BLaER1 treated with 17β-estradiol and CSF1 and Interleukin-3, amounts not matched to agents 10 nM and 100 nM (cell line): ENCODE measurements around the gene LOXL3.

Experiments used
- H3K27ac ChIP-seq, 11 experiments: shearing (Covaris generic); formaldehyde crosslinking; 2 replicates each; pipeline ENCODE4 v1.8.1; 2022
- H3K27me3 ChIP-seq, 11 experiments: shearing (Covaris generic); formaldehyde crosslinking; 2 replicates each; pipeline ENCODE4 v1.8.1; 2022
- H3K36me3 ChIP-seq, 11 experiments: shearing (Covaris generic); formaldehyde crosslinking; 2 replicates each; pipeline ENCODE4 v1.8.1; 2022
- H3K4me1 ChIP-seq, 10 experiments: shearing (Covaris generic); formaldehyde crosslinking; 2 replicates each; pipeline ENCODE4 v1.8.1; 2022
- H3K4me2 ChIP-seq, 11 experiments: shearing (Covaris generic); formaldehyde crosslinking; 2 replicates each; pipeline ENCODE4 v1.8.1; 2022
- H3K4me3 ChIP-seq, 10 experiments: shearing (Covaris generic); formaldehyde crosslinking; 2 replicates each; pipeline ENCODE4 v1.8.1; 2022
- H3K9ac ChIP-seq, 11 experiments: shearing (Covaris generic); formaldehyde crosslinking; 2 replicates each; pipeline ENCODE4 v1.8.1; 2022
- H3K9me3 ChIP-seq, 11 experiments: shearing (Covaris generic); formaldehyde crosslinking; replicated peaks in 1 of 11; 2 replicates each; pipeline ENCODE4 v1.8.1; 2022
- H4K20me1 ChIP-seq, 11 experiments: shearing (Covaris generic); formaldehyde crosslinking; 2 replicates each; pipeline ENCODE4 v1.8.1; 2022
- Cebpa-rat ChIP-seq, 11 experiments: shearing (Covaris generic); IDR thresholded peaks; 2 replicates each; pipeline ENCODE4 v1.8.1; 2022

The LOXL3 gene

DNA sequence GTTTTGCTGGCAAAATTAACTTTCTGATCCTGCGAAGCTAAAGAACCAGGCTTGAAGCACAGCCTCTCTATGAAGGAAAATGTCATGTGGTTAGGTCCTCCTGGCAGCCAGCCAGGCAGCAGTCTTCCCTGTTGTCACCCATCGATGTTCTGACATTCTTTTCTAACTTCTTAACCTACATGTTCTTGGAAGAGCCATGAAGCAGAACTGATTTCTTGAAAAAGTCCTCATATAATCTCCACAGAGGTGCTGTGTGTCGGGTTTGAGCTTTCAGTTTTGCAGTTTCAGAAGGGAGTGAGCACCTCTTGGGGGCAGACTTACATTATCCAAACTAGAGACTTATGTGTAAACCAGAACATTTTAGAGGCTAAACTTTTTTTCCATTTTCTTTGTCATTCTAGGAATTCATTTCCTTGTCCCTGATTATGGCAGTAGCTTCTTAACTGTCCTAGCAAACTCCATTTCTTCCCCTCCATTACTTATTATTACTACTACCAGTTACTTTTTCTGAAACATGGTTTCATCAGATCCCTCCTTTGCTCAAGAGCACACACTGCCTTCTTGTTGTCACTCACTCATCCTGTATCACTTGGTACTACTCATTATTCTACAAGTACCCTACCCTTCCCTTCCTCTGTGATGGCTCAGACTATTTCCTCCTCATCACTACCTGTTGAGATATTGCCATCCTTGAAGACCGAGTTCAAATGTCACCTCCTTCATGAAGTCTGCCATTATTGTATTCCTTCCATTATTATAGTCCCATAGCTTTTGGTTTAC, 31.9 kb upstream of the LOXL3 start:
- H3K27ac ChIP-seq = peak overlapping the region; percentile 1 to 67 (median 30); a peak in 19 of 22 replicates
- H3K4me2 ChIP-seq = peak overlapping the region; percentile 55 to 88 (median 72)
- no peaks in the 10 kb centered on the region for H3K27me3 ChIP-seq
- peaks cover 26 to 58% (median 41%) of the 10 kb centered on the region in 10 experiments for H3K4me1 ChIP-seq
- TF ChIP-seq Cebpa-rat (IDR thresholded peaks at IDR 0.05) = no peak
- no peaks in the 10 kb centered on the region for H3K36me3 ChIP-seq
- H3K4me3 ChIP-seq = peak overlapping the region in 1 of 10 experiments; percentile 38; a peak in 2 of 20 replicates
- no peaks in the 10 kb centered on the region for H4K20me1 ChIP-seq
- no peaks in the 10 kb centered on the region for H3K9me3 ChIP-seq
- peak overlapping the region in 8 of 11 experiments; percentile 5 to 53 (median 34); a peak in 11 of 22 replicates for H3K9ac ChIP-seq

- no peak for TF ChIP-seq Cebpa-rat (IDR thresholded peaks at IDR 0.05)
- no peak overlapping the region for H3K4me3 ChIP-seq
- no peak overlapping the region for H3K27ac ChIP-seq
- H3K36me3 ChIP-seq = no peaks in the 10 kb centered on the region
- H4K20me1 ChIP-seq = no peaks in the 10 kb centered on the region
- H3K9ac ChIP-seq = no peak overlapping the region
- H3K4me1 ChIP-seq = peaks cover 26 to 62% (median 40%) of the 10 kb centered on the region in 10 experiments
- no peaks in the 10 kb centered on the region for H3K9me3 ChIP-seq
- no peaks in the 10 kb centered on the region for H3K27me3 ChIP-seq
- peak overlapping the region in 8 of 11 experiments; percentile 40 to 88 (median 64); a peak in 12 of 22 replicates for H3K4me2 ChIP-seq
These were observed 30.4 kb upstream of the LOXL3 start for GRCh38 chr2:74584088-74584645.

DNA sequence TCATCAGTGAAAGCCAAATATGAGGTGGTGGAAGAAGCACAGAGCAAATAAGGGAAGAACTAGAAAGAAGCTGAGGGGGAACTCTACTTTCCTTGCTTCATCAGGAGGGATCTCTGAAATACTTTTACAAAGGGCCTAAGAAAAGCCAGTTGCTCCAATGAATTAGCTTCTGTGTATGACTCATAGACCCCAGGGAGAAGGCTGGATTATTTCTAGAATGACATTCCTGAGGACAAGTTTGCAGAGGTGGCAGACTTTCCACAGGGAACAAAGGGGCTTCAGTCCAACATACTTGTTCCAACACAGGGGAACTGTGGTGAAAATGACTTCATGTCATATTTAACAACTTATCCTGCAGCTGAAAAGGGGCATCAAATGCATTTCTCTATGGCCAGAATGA, 29.8 kb upstream of the LOXL3 start:
- H3K9ac ChIP-seq = no peak overlapping the region
- no peak overlapping the region for H3K27ac ChIP-seq
- H3K36me3 ChIP-seq = no peaks in the 10 kb centered on the region
- peaks cover 26 to 69% (median 42%) of the 10 kb centered on the region in 10 experiments for H3K4me1 ChIP-seq
- H4K20me1 ChIP-seq = no peaks in the 10 kb centered on the region
- no peaks in the 10 kb centered on the region for H3K9me3 ChIP-seq
- H3K4me2 ChIP-seq = peak overlapping the region in 8 of 11 experiments; percentile 27 to 88 (median 58); a peak in 14 of 22 replicates
- no peak for TF ChIP-seq Cebpa-rat (IDR thresholded peaks at IDR 0.05)
- no peaks in the 10 kb centered on the region for H3K27me3 ChIP-seq
- no peak overlapping the region for H3K4me3 ChIP-seq

DNA sequence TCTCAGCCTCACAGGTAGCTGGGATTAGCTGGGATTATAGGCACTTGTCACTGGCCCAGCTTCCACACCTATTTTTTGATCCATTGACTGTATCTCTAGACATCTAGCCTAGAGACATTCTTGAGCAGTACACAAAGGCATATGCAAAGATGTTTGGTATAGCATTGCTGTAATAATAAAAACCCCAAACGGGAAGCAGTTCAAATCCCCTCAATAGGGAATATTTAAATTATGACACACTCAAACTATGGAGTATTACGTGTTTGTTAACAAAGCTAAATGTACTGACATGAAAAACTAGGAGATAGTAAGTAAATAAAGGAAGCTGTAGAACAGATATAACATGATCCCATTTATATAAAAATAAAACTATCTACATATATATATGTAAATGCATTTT, 28.4 kb upstream of the LOXL3 start:
- Histone ChIP-seq H3K27me3 (no peaks in the 10 kb centered on the region), H3K4me3 (no peak overlapping the region), H4K20me1 (no peaks in the 10 kb centered on the region), H3K9ac (no peak overlapping the region), H3K4me2 (peak overlapping the region in 1 of 11 experiments; percentile 55; a peak in 1 of 22 replicates), H3K9me3 (no peaks in the 10 kb centered on the region), H3K36me3 (no peaks in the 10 kb centered on the region), H3K4me1 (peaks cover 34 to 78% (median 51%) of the 10 kb centered on the region in 10 experiments), H3K27ac (no peak overlapping the region)
- TF ChIP-seq Cebpa-rat (IDR thresholded peaks at IDR 0.05) = no peak

DNA sequence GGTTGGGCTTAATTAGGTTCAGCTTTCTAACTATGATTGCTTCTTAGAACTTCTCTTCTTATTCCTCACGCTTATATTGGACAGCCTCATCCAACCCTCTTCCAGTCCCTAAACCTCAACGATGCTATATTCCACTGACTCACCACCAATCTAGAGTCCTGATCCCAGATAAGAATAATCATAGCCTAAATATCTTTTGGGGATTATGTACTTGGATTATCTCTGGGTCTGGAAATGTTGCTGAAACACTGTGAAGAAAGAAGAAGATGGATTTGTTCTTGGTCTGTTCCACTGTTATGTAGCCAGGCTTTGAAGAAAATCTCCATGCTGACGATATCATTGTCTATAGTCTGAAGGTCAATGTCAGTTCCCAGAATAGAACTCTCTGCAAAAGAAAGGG, 27.7 kb upstream of the LOXL3 start:
- H4K20me1 ChIP-seq = no peaks in the 10 kb centered on the region
- no peak overlapping the region for H3K27ac ChIP-seq
- H3K36me3 ChIP-seq = no peaks in the 10 kb centered on the region
- peaks cover 38 to 78% (median 55%) of the 10 kb centered on the region in 10 experiments for H3K4me1 ChIP-seq
- no peak overlapping the region for H3K9ac ChIP-seq
- H3K4me2 ChIP-seq = no peak overlapping the region
- no peaks in the 10 kb centered on the region for H3K9me3 ChIP-seq
- H3K27me3 ChIP-seq = no peaks in the 10 kb centered on the region
- TF ChIP-seq Cebpa-rat (IDR thresholded peaks at IDR 0.05) = no peak
- no peak overlapping the region for H3K4me3 ChIP-seq

- H3K9ac ChIP-seq = no peak overlapping the region
- peak overlapping the region in 5 of 11 experiments; percentile 51 to 90 (median 85); a peak in 10 of 22 replicates for H3K4me2 ChIP-seq
- TF ChIP-seq Cebpa-rat (IDR thresholded peaks at IDR 0.05) = no peak
These were observed 24.7 kb upstream of the LOXL3 start for GRCh38 chr2:74578408-74578807.

DNA sequence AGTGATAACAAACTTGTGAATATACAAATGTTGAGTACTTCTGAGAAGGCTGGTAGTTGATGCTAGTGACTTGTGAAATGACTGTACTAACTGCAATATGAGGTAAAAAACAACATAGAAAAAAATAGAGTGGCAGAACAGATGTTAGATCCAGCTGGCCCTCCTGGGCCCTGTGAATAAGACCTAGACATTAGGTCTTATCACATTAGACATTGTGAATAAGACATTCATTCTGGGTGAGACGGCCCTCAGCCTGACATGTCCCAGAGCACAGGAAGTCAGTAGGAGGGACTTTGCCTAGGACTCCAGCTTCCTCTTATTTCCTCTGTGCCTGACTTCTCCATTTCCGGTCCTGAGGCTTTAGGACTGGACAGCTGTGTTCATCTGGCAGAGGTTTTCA, 23.7 kb upstream of the LOXL3 start:
- no peak for TF ChIP-seq Cebpa-rat (IDR thresholded peaks at IDR 0.05)
- Histone ChIP-seq H3K4me1 (peaks cover 34 to 80% (median 60%) of the 10 kb centered on the region in 10 experiments), H3K27me3 (no peaks in the 10 kb centered on the region), H3K9me3 (peaks cover 0 to 9% (median 0%) of the 10 kb centered on the region in 11 experiments; a peak in 6 of 22 replicates), H4K20me1 (no peaks in the 10 kb centered on the region), H3K36me3 (no peaks in the 10 kb centered on the region), H3K9ac (peak overlapping the region in 10 of 11 experiments; percentile 51 to 80 (median 76); a peak in 19 of 22 replicates), H3K27ac (peak overlapping the region; percentile 61 to 95 (median 87); a peak in 21 of 22 replicates), H3K4me3 (peak overlapping the region in 3 of 10 experiments; percentile 13 to 36 (median 14); a peak in 4 of 20 replicates), H3K4me2 (peak overlapping the region; percentile 39 to 90 (median 77))

More at GRCh38 chr2:74578408-74578807, 24.7 kb upstream of the LOXL3 start:
- Histone ChIP-seq H3K27me3 (no peaks in the 10 kb centered on the region), H3K9me3 (peaks cover 0 to 2% (median 0%) of the 10 kb centered on the region in 11 experiments; a peak in 3 of 22 replicates), H3K27ac (peak overlapping the region in 6 of 11 experiments; percentile 34 to 95 (median 48); a peak in 8 of 22 replicates), H3K4me3 (no peak overlapping the region), H4K20me1 (no peaks in the 10 kb centered on the region), H3K36me3 (no peaks in the 10 kb centered on the region), H3K4me1 (peaks cover 30 to 78% (median 55%) of the 10 kb centered on the region in 10 experiments)

DNA sequence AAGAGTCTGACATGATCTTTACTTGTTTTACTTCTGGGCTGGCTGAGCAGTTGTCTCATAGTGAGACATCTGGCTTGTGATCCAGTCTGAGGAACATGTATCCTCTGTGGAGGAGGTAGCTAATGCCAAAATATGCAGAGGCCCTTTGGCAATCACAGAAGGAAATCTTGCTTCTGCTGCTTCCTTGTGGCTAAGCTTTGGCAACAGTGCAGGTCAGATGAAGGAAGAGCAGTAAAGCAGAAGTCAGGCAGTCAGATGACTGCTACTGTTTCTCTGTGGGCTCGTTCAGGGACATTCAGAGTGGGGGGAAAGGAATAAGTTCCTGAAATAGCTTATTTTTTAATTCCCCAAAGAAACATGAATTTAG, 23.1 kb upstream of the LOXL3 start:
- H3K27ac ChIP-seq = peak overlapping the region; percentile 61 to 95 (median 87)
- H3K4me3 ChIP-seq = peak overlapping the region in 3 of 10 experiments; percentile 13 to 36 (median 14); a peak in 3 of 20 replicates
- peak overlapping the region; percentile 39 to 90 (median 77) for H3K4me2 ChIP-seq
- peaks cover 0 to 9% (median 0%) of the 10 kb centered on the region in 11 experiments; a peak in 6 of 22 replicates for H3K9me3 ChIP-seq
- no peaks in the 10 kb centered on the region for H4K20me1 ChIP-seq
- peaks cover 34 to 80% (median 66%) of the 10 kb centered on the region in 10 experiments for H3K4me1 ChIP-seq
- no peaks in the 10 kb centered on the region for H3K27me3 ChIP-seq
- peak overlapping the region in 10 of 11 experiments; percentile 51 to 80 (median 76); a peak in 20 of 22 replicates for H3K9ac ChIP-seq
- H3K36me3 ChIP-seq = no peaks in the 10 kb centered on the region
- TF ChIP-seq Cebpa-rat (IDR thresholded peaks at IDR 0.05) = peak; percentile 77 to 98 (median 97)
